GM19463 (cell line): ENCODE measurements around the gene STIM2.

Source experiments
- ATAC-seq: cut with Tn5 transposase; IDR thresholded peaks from one replicate; pipeline ENCODE4 v1.9.1; 2021; ENCODE audit warnings: mild to moderate bottlenecking, moderate library complexity; ENCODE audit not compliant: unreplicated experiment

The STIM2 gene

DNA sequence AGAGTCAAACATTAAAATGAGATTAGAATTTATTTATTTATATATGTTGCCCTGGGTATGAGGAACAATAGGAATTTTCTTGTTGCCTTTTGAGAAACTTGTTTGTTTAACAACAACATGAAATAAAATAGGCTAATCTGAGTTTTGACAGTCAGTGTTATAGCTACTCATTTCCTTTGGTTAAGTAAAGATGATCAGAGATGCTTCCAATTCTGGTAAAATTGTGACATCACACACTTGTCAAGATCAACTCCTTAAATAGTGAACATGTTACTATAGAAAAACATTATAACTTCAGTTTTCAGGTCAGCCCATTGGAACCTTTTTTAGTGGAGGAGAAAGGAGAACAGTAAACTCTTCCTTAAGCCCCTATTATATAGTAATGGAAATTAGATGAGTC lies 136.1 kb downstream of the STIM2 start:
- ATAC-seq = no peak

DNA sequence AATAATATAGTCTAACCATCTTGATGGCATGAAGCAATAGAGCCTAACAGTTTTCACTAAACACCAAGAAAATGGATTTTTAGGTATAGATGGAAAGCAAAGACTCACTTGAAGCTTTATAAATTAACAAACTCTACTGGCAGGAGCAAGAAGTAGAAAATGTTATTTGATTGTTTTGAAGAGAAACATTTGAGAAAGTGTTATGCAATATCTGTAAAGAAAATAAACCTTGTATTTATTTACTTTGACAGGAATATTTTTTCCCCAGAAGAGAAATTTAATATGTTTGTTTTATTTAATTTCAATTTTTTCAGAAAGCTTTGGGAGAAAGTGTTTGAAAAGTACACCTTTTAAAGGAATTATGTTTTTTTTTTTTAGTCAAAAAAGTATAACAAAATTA lies 139.0 kb downstream of the STIM2 start:
- no peak for ATAC-seq

DNA sequence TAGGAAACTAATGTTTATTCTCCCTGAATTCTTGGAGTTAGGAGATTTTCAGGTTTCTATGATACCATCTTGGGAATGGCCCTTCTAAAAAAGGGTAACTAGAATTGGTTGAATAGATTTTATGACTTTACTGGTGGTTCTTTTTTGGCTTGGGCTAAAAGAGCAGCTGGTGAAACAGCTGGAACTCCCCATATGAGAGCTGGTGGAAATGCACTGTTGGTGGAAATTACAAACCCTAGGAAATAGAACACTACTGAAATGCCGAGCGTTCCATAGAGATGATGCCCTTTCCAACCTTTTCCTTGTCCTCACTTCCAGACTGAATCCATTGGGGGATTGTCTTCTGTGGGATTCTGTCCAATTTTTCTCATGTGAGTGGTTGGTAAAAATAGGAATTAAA lies 139.5 kb downstream of the STIM2 start:
- ATAC-seq = no peak

DNA sequence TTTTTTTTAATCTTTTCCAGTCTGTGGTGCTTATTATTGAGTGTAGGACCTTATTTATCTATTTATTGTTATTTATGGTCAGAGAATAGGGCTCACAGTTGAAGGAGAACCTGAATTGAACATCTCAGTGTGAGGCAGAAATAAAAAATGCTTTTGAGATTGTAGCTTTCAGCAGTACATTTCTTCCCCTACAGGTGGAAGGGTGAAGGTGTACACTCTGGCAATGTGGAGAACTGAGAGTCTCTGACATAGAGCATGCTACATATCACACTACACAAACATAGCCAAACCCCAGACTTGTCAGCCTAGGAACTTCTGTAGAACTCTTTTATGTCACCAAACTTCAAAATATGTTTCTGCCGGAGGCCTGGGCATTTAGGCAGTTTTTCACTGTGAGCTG lies 140.2 kb downstream of the STIM2 start:
- ATAC-seq = peak; percentile 79

DNA sequence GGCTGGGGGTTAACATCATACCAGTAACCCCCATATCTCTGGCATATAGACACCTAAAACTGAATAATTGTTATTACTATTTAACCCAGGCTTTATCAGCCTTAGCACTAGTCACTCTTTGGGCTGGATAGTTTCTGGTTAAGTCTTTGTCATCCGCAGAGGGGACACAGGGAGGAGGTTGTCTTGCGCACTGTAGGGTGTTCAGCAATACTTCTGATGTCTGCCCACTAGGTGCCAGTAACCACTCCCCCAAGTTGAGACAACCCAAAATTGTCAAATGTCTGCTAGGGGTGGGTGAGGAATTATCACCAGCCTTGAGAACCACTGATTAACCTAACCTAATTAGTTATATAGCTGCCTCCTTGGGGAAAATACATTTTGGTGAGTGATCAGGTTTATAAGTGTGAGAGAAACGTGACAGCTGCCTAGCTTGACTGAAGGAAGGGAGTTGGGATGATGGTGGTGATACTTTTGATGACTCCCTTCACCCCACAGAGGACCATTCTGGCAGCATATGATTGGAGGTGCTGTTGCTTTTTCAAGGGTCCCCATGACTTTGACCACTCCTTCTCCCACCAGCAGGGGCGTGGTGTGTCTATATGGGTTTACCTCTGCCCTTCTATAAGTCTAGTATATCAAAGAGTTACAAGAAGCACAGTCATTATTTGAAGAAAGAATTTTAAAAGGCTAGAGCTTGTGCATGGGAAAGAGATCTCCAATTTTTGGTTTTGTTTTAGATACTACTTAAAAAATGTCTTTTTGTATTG lies 140.9 kb downstream of the STIM2 start:
- ATAC-seq = no peak

DNA sequence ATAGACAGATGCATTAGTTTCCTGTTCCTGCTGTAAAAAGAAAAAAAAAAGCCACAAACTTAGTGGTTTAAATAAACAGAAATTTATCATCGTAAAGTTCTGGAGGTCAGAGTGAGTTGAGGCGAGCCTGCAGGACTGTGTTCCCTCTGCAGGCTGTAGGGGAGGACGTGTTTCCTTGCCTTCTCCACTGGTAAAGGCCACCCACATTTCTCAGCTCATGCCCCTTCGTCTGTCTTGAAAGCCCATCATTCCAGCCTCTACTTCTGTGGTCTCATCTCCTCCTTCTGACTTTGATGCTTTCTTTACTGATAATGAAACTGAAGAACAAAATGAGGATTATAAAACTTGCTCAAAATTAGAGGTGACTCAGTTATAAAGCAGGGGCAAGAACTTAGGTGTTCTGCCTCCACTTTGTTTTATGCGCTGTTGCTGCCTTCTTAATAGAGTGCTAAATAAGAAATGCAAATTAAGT lies 143.0 kb downstream of the STIM2 start:
- ATAC-seq = no peak

DNA sequence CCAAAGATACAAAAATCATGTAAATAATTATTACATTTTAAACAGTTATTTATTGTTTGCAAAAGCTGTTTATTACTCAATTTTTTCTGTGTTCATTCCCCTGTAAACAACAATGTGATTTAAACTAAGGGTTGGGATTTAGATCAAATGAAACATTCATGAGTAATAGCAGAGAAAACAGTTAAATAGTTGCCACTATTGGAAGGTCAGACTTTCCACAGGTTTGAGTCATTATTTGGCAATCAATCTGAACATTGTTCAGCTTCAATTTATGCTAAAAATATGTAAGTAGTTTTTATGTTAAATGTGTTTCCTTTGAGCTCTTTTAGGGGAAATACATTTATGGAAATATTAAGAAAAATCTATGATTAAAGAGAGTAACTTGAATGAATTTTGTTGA lies 144.9 kb downstream of the STIM2 start:
- ATAC-seq = no peak

DNA sequence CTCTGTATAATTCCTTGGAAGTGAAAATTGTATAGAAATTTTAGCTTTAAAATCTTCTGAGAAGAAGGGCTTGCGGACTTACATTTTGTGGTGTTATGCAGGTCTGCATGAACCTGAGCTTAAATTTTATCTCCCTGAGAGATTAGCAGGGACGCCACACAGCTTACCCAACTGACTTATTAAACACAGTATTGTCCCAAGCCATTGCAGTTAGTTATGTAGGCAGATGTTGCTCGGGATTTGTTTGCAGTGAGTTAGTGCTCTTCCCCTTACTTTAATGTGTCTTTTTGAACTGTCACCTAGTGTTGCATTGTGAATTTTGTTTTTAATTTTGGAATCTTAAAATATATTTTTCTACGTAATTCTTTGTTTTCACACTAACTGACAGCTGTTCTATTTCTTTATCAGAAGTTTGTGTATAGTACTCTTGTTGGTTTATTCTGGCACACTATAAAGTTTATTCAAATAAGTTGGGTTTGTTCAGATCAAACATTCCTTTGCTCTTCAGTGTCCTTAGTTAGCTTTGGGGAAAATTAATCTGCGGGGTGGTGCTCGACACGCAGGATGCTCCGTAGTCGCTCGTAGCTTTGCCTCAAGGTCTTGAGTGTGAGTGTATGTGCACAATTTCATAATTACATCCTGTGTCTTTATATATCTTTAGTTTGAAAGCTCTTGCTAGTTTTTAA lies 145.4 kb downstream of the STIM2 start:
- no peak for ATAC-seq

DNA sequence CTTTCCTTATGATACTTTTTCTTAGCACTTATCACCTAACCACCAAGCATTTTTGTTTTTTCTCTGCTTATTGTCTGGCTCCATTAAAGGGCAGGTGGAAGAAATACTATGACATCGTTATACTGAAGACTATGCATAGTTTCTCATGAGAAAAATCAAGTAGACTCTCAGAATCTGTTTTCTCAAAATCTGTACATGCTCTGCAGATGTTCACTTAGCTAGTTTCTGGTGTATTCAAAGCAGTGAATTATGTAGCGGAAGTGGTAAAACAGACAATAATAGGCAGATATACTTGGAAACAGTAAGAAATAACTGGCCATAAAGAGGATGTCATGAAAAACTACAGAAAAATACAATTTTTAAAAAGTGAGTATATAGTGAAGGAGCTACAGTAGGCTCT lies 146.0 kb downstream of the STIM2 start:
- ATAC-seq = no peak

DNA sequence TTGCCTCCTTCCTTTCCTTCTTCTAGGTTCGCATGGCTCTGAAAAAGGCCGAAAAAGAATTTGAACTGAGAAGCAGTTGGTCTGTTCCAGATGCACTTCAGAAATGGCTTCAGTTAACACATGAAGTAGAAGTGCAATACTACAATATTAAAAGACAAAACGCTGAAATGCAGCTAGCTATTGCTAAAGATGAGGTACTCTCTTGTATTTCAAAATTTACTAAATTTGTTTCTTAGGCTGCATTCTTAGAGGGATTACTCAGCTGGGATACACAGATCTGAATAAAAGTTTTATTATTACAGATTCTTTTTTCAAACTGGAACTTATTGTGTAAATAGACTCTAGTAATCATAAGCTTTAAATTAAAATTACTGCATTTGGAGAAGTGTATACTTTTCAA lies 146.9 kb downstream of the STIM2 start:
- ATAC-seq = no peak

DNA sequence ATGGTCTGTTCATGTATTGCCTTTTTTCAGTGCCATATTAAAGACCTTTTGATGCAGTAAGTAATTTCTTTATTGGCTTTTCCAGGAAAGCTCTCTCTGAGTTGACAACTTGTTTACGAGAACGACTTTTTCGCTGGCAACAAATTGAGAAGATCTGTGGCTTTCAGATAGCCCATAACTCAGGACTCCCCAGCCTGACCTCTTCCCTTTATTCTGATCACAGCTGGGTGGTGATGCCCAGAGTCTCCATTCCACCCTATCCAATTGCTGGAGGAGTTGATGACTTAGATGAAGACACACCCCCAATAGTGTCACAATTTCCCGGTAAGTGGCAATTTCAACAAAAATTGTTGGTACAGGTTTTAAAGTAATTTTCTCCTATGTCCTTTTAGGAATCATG lies 148.0 kb downstream of the STIM2 start:
- no peak for ATAC-seq

DNA sequence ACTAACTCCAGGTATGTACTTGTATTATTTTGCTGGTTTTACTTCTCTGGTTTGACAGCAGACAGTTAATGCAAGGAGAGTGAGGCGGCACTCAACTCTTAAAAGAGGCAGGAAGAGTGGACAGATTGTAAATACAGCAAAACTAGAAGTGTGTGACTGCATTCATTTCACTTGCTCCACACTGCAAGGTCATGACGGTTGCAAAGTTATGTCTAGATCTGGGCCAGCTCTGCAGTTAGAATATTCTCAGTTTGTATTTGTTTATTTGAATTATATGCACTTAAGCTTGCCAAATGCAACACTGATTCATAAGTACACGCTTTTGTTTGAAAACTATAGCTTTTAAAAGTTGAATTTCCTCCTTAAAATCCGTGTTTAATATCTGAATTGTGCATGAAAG lies 148.9 kb downstream of the STIM2 start:
- no peak for ATAC-seq

DNA sequence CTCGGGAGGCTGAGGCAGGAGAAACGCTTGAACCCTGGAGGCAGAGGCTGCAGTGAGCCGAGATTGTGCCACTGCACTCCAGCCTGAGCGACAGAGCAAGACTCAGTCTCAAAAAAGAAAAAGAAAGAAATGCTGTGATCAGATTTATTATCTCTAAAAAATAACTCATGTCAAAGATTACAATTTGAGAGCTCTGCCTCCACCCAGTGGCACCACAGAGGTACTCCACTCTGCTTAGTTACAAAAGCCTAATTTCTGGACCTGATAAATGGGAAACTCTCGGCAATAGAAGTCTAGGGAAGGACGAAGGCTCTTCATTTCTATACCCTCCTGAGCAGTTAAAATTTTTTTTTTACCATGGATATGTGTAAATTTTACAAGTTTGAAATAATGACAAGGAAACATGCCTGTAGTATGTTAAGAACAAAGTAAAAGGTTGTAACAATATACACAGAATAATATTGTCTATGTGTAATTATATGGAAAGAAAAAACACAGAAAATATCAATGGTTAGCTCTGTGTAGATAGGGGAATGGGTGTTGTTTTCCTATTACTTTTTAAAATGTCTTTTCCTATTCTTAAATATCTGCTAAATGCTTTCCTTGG lies 149.8 kb downstream of the STIM2 start:
- peak; percentile 72 for ATAC-seq

DNA sequence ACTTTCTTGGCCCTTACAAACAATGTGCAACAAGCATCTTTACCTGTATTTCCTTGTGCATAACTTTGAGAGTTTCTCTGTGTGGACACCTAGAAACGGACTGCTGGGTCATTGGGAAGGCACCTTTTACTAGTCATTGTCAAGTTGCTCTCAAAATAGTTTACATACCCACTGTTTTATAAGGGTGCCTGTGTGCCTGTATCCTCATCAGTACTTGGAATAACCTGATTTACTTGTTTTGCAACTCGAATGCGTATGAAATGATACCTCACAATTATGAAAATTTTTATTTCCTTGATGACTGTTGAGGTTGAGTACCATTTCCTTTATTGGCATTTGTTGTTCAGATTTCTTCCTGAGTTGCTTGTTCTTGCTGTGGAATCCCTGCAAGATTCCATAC lies 150.8 kb downstream of the STIM2 start:
- no peak for ATAC-seq

DNA sequence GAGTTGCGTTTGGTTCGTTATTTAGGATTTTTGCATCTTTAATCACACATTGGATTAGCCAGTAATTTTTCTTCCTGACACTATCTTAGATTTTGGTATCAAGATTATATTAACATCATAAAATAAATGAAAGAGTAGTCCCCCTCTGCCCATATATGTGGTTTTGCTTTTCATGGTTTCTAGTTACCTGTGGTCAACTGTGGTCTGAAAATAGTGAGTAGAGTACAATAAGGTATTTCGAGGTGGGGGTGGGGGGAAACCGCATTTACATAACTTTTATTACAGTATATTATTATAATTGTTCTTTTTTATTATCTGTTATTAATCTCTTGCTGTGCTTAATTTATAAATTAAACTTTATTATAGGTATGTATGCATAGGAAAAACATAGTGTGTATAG lies 152.4 kb downstream of the STIM2 start:
- no peak for ATAC-seq

DNA sequence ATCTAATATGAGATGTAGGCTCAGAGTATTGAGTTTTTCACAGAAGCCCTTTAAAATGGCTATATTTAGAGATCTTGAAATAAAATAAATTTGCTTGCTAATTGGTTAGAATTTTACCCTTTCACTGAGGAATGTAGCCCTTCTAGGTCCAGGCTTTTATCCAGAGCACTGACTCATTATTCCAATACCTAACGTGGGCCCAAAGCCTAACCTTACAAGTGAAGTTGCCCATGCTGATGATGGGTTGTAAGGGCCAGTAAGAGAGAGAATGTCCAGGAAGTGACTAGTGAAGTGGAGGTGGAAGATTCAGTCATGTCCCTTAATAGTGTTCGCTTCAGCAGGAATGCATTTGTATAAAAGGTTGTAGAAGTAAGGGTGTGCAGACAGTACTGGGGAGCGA lies 155.9 kb downstream of the STIM2 start:
- no peak for ATAC-seq

DNA sequence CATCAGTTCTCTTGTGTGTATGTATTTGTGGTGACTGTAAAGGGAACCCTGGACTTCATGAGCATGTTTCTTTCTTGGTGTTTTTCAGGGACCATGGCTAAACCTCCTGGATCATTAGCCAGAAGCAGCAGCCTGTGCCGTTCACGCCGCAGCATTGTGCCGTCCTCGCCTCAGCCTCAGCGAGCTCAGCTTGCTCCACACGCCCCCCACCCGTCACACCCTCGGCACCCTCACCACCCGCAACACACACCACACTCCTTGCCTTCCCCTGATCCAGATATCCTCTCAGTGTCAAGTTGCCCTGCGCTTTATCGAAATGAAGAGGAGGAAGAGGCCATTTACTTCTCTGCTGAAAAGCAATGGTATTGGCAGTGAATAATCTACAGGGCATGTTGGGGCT lies 157.0 kb downstream of the STIM2 start:
- no peak for ATAC-seq

DNA sequence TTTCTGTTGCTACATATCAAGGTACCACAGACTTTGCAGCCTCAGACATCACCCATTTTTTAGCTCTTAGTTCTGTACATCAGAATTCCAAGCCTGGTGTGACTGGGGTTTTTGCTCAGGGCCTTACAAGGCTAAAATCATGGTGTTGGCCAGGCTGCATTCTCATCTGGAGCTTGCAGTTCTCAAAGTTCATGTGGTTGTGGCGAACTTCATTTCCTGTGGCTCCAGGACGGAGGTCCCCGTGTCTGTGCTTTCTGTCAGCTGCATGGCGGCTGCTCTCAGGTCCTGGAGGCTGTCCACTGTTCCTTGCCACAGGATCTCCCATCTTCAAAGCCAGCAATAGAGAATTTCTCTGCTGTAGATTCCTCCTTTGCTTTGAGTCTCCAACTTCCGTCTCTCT lies 157.4 kb downstream of the STIM2 start:
- ATAC-seq = no peak

DNA sequence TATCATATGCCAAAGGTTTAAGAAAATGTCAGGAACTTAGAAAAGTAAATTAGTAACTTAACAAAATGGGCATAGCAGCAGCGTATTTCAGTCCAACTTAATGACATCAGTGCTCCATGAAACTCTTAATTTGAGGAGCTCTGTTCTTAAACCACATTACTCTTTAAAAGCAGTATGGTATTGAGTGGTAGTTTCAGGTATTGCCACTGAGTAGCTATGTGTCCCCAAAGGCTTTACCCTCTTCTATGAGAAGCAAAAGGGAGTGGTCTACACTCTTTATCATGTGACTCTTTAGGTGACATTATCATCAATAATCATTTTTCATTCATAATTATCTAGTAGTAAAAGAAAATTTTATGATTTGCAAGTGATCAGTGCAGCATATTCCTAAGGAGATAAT lies 158.3 kb downstream of the STIM2 start:
- ATAC-seq = no peak

DNA sequence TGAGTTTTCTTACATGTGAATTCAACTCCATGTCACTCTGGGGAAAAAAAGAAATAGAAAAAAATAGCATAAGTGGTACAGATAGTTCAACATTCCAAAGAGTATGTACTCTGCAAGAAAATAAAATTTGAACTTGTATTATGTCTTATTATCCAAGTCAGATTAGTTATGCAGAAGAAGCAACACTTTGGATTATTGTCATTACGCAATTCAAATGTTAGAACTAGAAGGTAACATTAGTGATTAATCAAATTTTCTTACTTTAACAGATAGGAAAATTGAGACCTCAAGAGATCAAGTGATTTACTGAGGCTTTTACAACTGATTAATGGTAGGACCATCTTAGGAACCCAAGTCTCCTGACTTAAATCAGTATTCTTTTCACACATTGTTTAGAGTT lies 159.1 kb downstream of the STIM2 start:
- no peak for ATAC-seq

DNA sequence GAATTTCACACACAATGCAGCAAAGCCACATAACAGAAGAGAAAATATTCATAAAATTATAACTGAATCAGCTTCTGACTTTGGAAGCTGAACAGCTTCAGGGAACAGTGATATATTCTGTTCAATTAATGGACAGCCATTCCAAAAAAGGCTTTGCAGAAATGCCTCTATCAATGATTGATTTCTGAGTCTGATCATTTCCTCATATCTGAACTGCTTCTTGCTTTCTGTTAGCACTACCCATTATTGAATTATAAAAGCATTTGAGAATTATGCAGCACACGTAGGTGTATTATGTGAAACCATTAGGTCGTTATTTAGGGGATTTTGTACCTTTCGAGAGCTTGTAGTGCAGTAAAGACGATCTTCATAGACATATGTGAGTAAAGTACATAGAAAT lies 159.6 kb downstream of the STIM2 start:
- no peak for ATAC-seq

DNA sequence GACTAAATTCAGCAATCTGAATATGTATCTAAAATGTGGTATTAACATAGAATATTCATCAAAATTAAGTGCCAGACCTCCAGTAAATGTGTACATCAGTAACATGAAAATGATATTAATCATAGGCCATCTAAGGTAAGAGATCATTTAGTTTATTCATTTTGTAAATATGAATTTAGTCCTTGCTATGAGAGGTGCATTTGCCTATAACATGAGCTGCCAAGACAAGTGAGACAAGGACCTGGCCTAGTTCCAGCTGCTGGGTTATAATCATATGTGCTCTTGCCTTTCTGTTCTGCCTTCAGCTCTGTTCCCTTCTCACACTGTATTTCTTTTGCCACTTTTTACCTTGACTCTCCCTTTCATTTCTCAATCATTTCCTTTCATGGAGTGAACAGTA lies 160.0 kb downstream of the STIM2 start:
- ATAC-seq = no peak
